ENCODE results near the gene TMIE. TPM values are rescaled to one million over a fixed set of nuclear protein-coding genes. Genes with fewer than 3 reads are reported as not detected.

Gene TMIE
- polyA plus RNA-seq, 2 of the 4 experiments (the other 2 are of a cell fraction) = 0.09 to 0.12 TPM

DNA sequence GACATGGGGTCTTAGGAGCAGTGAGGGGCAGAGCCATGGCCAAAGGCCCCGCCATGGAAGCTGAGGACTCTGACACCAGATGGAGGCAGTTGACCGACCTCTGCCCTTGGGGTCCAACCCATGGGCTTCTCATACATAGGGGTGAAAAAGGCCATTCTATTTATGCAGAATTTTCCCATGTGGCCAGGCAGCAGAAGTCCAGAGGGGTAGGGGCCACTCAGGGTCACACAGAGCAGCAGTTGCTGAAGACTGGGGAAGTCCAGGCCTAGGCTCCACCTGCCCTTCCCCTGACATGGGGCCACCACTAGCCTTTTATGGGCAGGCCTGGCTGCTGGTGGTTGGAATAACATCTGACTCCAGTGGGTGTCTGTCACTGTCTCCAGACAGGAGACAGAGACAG is 10.1 kb downstream of the TMIE start:
- H3K4me2 ChIP-seq = no peak overlapping the region
- DNase-seq (ENCODE audit: low read depth in 1 of 2, low spot score in 1 of 2) = no peak
- 76% methylated on average over 2 of the region's 2 CpGs for WGBS (ENCODE audit: missing lambda C conversion rate)
- no peak for FAIRE-seq
- POLR2A ChIA-PET = no interaction called here
- no peaks in the 10 kb centered on the region; the same call in 2 of the 3 replicates for H3K4me1 ChIP-seq
- CTCF ChIA-PET = interaction anchor here (1.0 to 7.0 kb wide), 2 partner anchors 155 to 183 kb away, joined by 3 to 46 read pairs; no protein-coding TSS in a partner anchor
- TF ChIP-seq PHF8 (IDR thresholded peaks at IDR 0.05; ENCODE audit: borderline replicate concordance, low read depth) (no peak), NFE2L2 (conservative IDR thresholded peaks at IDR 0.05; ENCODE audit: low read length) (no peak), JUNB (IDR thresholded peaks at IDR 0.05) (no peak), ZNF302 (CRISPR knock-in tag; IDR thresholded peaks at IDR 0.05) (no peak), HOXA7 (CRISPR knock-in tag; IDR thresholded peaks at IDR 0.05) (no peak)
- H3K27ac ChIP-seq = no peak overlapping the region
- H3K9me3 ChIP-seq = no peaks in the 10 kb centered on the region
- no peak overlapping the region for H3K4me3 ChIP-seq
- no peak for ATAC-seq

DNA sequence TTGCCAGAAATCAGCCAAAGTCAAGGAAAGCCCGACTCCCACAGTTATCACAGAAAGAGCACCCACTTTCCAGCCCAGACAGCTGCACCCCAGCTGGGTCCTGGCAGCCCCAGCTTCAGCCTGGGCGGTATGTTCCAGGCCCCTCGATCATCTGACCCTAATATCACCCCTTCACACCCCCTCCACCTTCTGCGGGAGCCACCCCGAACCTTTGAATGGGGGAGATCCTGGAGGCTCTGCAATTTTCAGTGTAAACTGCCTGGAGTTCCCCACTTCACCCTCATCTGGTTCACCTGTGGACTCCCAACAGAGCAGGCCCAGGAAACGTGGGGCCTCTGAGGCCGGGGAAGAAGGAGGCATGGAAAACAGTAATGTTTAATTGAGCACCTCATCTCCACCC is 10.6 kb downstream of the TMIE start:
- no peak for FAIRE-seq
- no peak overlapping the region for H3K27ac ChIP-seq
- POLR2A ChIA-PET = no interaction called here

DNA sequence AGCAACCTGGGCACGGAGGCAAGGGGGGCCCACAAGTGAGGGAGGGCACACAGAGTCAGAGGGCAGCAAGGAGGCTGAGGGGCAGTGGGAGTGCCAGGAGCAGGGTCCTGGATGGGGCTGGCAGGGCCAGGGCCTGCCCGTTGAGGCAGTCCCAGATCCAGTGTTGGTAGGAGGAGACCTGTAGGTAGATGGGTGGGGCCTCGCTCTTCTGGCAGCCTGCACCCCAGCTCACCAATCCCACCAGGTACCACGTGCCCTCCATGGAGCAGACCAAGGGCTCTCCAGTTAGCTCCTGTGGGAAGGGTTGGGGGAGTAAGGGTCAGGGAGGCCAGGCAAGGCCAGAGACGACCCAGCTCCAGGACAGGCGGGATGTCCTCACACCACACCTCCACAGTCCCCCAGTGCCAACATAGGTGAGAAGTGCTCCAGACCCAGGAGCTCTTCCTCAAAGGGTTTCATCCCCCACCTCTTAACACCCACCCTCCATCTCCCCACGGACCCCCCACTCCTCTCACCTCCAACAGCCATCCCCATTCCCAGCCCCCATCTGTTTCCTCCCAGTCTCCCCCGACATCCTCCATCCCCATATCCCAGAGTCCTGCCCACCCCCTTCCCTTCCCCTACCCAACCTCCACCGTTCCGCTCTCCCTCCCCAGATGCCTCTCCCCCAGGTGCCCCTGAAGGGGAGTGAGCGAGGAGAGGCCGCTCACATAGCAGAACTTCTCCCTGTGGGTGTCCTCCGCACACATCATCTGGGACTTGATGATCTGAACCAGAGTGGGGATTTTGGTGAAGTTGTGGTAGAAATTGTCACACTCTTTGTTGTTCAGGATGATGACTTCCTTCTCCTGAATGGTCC is 11.2 kb downstream of the TMIE start:
- 80% methylated on average over 7 of the region's 13 CpGs for WGBS (ENCODE audit: missing lambda C conversion rate)
- ChIA-PET CTCF (interaction anchor here (1.0 kb wide), 1 partner anchor 154 kb away, joined by 3 read pairs; no protein-coding TSS in a partner anchor), POLR2A (no interaction called here)
- ATAC-seq (no peak), FAIRE-seq (no peak), DNase-seq (ENCODE audit: low read depth in 1 of 2, low spot score in 1 of 2) (no peak)
- Histone ChIP-seq H3K9me3 (no peaks in the 10 kb centered on the region), H3K4me3 (no peak overlapping the region), H3K4me1 (no peaks in the 10 kb centered on the region; the same call in 2 of the 3 replicates), H3K27ac (no peak overlapping the region), H3K4me2 (no peak overlapping the region)
- TF ChIP-seq EP300 (IDR thresholded peaks at IDR 0.05) (no peak), CBX8 (IDR thresholded peaks at IDR 0.05) (no peak), PHF8 (IDR thresholded peaks at IDR 0.05; ENCODE audit: borderline replicate concordance, low read depth) (no peak), SMC3 (IDR thresholded peaks at IDR 0.05) (no peak), FOXS1 (CRISPR knock-in tag; IDR thresholded peaks at IDR 0.05) (no peak), RNF2 (IDR thresholded peaks at IDR 0.05; ENCODE audit: borderline replicate concordance, low read depth) (no peak), MAZ (IDR thresholded peaks at IDR 0.05; ENCODE audit: borderline replicate concordance, low read depth, low read length) (no peak), SREBF2 (IDR thresholded peaks at IDR 0.05) (no peak), GATA3 (IDR thresholded peaks at IDR 0.05; ENCODE audit: borderline replicate concordance) (no peak), NR3C1 (IDR thresholded peaks at IDR 0.05) (no peak), NPAS2 (CRISPR knock-in tag; IDR thresholded peaks at IDR 0.05; ENCODE audit: borderline replicate concordance) (no peak), POLR2A (IDR thresholded peaks at IDR 0.05; ENCODE audit: low read length) (no peak), HDAC2 (IDR thresholded peaks at IDR 0.05) (no peak)
- TF ChIP-seq, protein P1, sequence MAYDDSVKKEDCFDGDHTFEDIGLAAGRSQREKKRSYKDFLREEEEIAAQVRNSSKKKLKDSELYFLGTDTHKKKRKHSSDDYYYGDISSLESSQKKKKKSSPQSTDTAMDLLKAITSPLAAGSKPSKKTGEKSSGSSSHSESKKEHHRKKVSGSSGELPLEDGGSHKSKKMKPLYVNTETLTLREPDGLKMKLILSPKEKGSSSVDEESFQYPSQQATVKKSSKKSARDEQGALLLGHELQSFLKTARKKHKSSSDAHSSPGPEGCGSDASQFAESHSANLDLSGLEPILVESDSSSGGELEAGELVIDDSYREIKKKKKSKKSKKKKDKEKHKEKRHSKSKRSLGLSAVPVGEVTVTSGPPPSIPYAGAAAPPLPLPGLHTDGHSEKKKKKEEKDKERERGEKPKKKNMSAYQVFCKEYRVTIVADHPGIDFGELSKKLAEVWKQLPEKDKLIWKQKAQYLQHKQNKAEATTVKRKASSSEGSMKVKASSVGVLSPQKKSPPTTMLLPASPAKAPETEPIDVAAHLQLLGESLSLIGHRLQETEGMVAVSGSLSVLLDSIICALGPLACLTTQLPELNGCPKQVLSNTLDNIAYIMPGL (CRISPR knock-in tag; IDR thresholded peaks at IDR 0.05; ENCODE audit: borderline replicate concordance) = no peak
- TF ChIP-seq, protein P2, sequence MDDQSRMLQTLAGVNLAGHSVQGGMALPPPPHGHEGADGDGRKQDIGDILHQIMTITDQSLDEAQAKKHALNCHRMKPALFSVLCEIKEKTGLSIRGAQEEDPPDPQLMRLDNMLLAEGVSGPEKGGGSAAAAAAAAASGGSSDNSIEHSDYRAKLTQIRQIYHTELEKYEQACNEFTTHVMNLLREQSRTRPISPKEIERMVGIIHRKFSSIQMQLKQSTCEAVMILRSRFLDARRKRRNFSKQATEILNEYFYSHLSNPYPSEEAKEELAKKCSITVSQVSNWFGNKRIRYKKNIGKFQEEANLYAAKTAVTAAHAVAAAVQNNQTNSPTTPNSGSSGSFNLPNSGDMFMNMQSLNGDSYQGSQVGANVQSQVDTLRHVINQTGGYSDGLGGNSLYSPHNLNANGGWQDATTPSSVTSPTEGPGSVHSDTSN (IDR thresholded peaks at IDR 0.05) = no peak
- TF ChIP-seq, protein P3, sequence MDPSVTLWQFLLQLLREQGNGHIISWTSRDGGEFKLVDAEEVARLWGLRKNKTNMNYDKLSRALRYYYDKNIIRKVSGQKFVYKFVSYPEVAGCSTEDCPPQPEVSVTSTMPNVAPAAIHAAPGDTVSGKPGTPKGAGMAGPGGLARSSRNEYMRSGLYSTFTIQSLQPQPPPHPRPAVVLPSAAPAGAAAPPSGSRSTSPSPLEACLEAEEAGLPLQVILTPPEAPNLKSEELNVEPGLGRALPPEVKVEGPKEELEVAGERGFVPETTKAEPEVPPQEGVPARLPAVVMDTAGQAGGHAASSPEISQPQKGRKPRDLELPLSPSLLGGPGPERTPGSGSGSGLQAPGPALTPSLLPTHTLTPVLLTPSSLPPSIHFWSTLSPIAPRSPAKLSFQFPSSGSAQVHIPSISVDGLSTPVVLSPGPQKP (IDR thresholded peaks at IDR 0.05; ENCODE audit: low read depth, low read length) = no peak
- TF ChIP-seq, protein P4, sequence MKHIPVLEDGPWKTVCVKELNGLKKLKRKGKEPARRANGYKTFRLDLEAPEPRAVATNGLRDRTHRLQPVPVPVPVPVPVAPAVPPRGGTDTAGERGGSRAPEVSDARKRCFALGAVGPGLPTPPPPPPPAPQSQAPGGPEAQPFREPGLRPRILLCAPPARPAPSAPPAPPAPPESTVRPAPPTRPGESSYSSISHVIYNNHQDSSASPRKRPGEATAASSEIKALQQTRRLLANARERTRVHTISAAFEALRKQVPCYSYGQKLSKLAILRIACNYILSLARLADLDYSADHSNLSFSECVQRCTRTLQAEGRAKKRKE (CRISPR knock-in tag; IDR thresholded peaks at IDR 0.05; ENCODE audit: low read depth) = no peak

More for the DNA sequence above, 10.6 kb downstream of the TMIE start:
- 71% methylated on average over 6 of the region's 7 CpGs for WGBS (ENCODE audit: missing lambda C conversion rate)
- CTCF ChIA-PET = interaction anchor here (1.0 to 7.0 kb wide), 2 partner anchors 155 to 183 kb away, joined by 3 to 46 read pairs; no protein-coding TSS in a partner anchor
- H3K4me2 ChIP-seq = no peak overlapping the region
- H3K4me3 ChIP-seq = no peak overlapping the region
- no peaks in the 10 kb centered on the region; the same call in 2 of the 3 replicates for H3K4me1 ChIP-seq
- ATAC-seq (no peak), DNase-seq (ENCODE audit: low read depth in 1 of 2, low spot score in 1 of 2) (no peak)
- no peaks in the 10 kb centered on the region for H3K9me3 ChIP-seq
- no peak for TF ChIP-seq TFCP2L1 (CRISPR knock-in tag; IDR thresholded peaks at IDR 0.05)
- TF ChIP-seq KDM1A (IDR thresholded peaks at IDR 0.05; ENCODE audit: low read depth) = no peak
